ENCODE data around the gene SEPTIN12. TPM values are rescaled to one million over a fixed set of nuclear protein-coding genes. Genes with fewer than 3 reads are reported as not detected.

The SEPTIN12 gene
- total and polyA plus RNA-seq, 2 of the 8 experiments (the other 6 are each of a cell fraction or from before 2014, with no cell fraction given), result 0.24 TPM; not detected in 1

DNA sequence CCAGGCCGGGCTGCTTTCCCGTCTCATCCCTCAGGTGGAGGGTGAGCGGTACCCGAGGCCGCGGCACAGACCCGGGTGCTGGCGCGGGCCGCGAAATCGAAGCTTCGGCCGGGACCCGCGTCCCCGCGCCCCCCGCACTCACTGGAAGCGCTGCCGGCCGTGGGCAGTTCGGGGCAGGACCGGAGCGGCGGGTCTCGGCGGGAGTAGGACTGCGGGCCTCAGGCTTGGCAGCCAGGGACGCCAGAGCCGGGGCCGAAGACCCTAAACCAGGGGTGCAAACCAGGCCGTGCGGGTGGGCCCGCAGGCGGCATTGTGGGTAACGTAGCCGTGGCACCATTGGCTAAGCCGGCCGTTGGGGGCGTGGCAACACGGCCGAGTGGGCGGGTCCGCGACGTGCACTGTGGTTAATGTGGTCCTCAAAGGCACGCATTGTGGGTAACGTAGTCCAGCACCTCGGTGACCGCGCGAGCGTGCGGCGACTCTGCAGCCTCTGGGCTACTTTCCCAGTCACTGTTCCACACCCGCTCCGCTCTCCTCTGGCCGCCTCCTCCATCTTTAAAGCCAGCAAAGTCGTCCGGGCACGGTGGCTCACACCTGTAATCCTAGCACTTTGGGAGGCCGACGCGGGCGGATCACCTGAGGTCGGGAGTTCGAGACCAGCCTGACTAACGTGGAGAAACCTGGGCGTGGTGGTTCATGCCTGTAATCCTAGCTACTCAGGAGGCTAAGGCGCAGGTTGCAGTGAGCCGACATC, 21.1 kb downstream of the SEPTIN12 start, which contains the start of gene ZNF500:
ZNF500 (minus strand) TSS at position 288 of the 754 bp plus-strand sequence. CDS start 1,184 bp downstream, outside the sequence.
- Histone ChIP-seq H3K18ac (ENCODE audit: extremely low read depth, low read length) (no peak within 1 kb of the TSS), H3K4me2 (ENCODE audit: insufficient read depth in 1 of 2, low read depth in 2 of 2, low read length in 2 of 2) (peak within 1 kb of the TSS; percentile 68 to 85), H3K4ac (replicated peaks; ENCODE audit: insufficient read length, low read depth, low read length) (no peak within 1 kb of the TSS), H2BK20ac (ENCODE audit: low read length) (no peak within 1 kb of the TSS), H3K14ac (ENCODE audit: insufficient read length) (no peak within 1 kb of the TSS), H3K23me2 (ENCODE audit: low read depth, low read length) (peaks cover 13% of the 10 kb centered on the region), H3K79me2 (ENCODE audit: control insufficient read depth in 1 of 2, insufficient read depth in 2 of 2, low read length in 2 of 2) (peaks cover 0 to 15% of the 10 kb centered on the region in 2 experiments; a peak in 2 of 4 replicates), H3K27ac (ENCODE audit: low read depth, low read length) (peak within 1 kb of the TSS; percentile 72; the same call in 1 of the 2 replicates), H3K23ac (ENCODE audit: insufficient read length) (no peak within 1 kb of the TSS), H2BK12ac (ENCODE audit: low read depth, low read length) (peak within 1 kb of the TSS; percentile 75; the same call in 1 of the 2 replicates), H4K91ac (replicated peaks; ENCODE audit: insufficient read length, low read length) (no peak within 1 kb of the TSS), H2AFZ (ENCODE audit: low read length) (no peak within 1 kb of the TSS), H2BK5ac (ENCODE audit: low read depth, low read length) (peak within 1 kb of the TSS; percentile 68; the same call in 1 of the 2 replicates), H3K9me3 (ENCODE audit: insufficient read depth in 2 of 2, low read depth in 1 of 2, low read length in 1 of 2) (no peaks in the 10 kb centered on the region), H3K79me1 (ENCODE audit: low read depth, low read length) (peaks cover 5% of the 10 kb centered on the region; the same call in 1 of the 2 replicates), H4K8ac (ENCODE audit: extremely low read depth, insufficient read depth, low read length) (peak within 1 kb of the TSS; percentile 91; the same call in 1 of the 2 replicates), H3K56ac (replicated peaks; ENCODE audit: insufficient read length, low read depth, low read length) (peak within 1 kb of the TSS; percentile 59), H3K9ac (replicated peaks in 1 of 4; ENCODE audit: extremely low read depth in 1 of 4, low read depth in 3 of 4, low read length in 3 of 4) (peak within 1 kb of the TSS; percentile 62 to 90 (median 81)), H4K5ac (ENCODE audit: insufficient read length, low read depth, low read length) (peak within 1 kb of the TSS; percentile 51), H3K4me3 (ENCODE audit: extremely low read depth in 1 of 4, insufficient read depth in 2 of 4, low read depth in 3 of 4, low read length in 4 of 4) (peak within 1 kb of the TSS; percentile 75 to 99 (median 86)), H3K27me3 (replicated peaks in 1 of 4; ENCODE audit: control insufficient read depth in 3 of 4, extremely low read depth in 1 of 4, insufficient read depth in 3 of 4, low read length in 3 of 4) (no peaks in the 10 kb centered on the region), H2BK15ac (ENCODE audit: low read length) (no peak within 1 kb of the TSS), H2AK5ac (ENCODE audit: low read depth, low read length) (no peak within 1 kb of the TSS), H3K36me3 (ENCODE audit: control insufficient read depth in 2 of 4, insufficient read depth in 4 of 4, low read length in 3 of 4) (peaks cover 3 to 5% (median 4%) of the 10 kb centered on the region in 4 experiments; a peak in 6 of 8 replicates), H3K4me1 (replicated peaks in 1 of 4; ENCODE audit: control insufficient read depth in 3 of 4, insufficient read depth in 4 of 4, low read length in 3 of 4) (peaks cover 0 to 3% (median 1%) of the 10 kb centered on the region in 4 experiments; a peak in 2 of 7 replicates), H4K20me1 (replicated peaks in 1 of 2; ENCODE audit: control insufficient read depth in 1 of 2, insufficient read depth in 2 of 2, low read length in 2 of 2) (peaks cover 2 to 7% of the 10 kb centered on the region in 2 experiments), H2BK120ac (replicated peaks; ENCODE audit: low read depth, low read length) (no peak within 1 kb of the TSS)
- WGBS, 2 experiments (ENCODE audit: extremely low coverage in 1 of 2, insufficient coverage in 1 of 2, insufficient read length in 1 of 2, insufficient replicate concordance in 2 of 2, low coverage in 1 of 2, low lambda C conversion rate in 2 of 2, missing lambda C conversion rate in 1 of 2), result 7% methylated on average over 60 of the region's 72 CpGs; no CpG with 5 or more reads in 1 of the 2 experiments
- CTCF ChIA-PET (ENCODE audit: partially characterized antibody), result interaction anchor here (0.7 to 1.2 kb wide), 2 partner anchors 32 to 408 kb away, joined by 3 read pairs; no protein-coding TSS in a partner anchor
- DNase-seq (ENCODE audit: low read depth in 1 of 2, low spot score in 2 of 2) (peak; percentile 91 to 100), FAIRE-seq (peak; percentile 81)
- POLR2A ChIA-PET (ENCODE audit: partially characterized antibody), result interaction anchor here (0.7 to 2.0 kb wide), 11 partner anchors 11 to 176 kb away, joined by 3 to 8 read pairs (median 3); partner anchors contain the start of genes ANKS3, DNAAF8, NUDT16L1 and UBALD1
- TF ChIP-seq, protein P1, sequence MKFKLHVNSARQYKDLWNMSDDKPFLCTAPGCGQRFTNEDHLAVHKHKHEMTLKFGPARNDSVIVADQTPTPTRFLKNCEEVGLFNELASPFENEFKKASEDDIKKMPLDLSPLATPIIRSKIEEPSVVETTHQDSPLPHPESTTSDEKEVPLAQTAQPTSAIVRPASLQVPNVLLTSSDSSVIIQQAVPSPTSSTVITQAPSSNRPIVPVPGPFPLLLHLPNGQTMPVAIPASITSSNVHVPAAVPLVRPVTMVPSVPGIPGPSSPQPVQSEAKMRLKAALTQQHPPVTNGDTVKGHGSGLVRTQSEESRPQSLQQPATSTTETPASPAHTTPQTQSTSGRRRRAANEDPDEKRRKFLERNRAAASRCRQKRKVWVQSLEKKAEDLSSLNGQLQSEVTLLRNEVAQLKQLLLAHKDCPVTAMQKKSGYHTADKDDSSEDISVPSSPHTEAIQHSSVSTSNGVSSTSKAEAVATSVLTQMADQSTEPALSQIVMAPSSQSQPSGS (IDR thresholded peaks at IDR 0.05; ENCODE audit: low read length), result no peak
- TF ChIP-seq BACH1 (IDR thresholded peaks at IDR 0.05; ENCODE audit: low read length), result no peak
- peak; percentile 85 for TF ChIP-seq KDM4A (IDR thresholded peaks at IDR 0.05; ENCODE audit: low read depth, low read length, severe bottlenecking)
- TF ChIP-seq SIX5 (IDR thresholded peaks at IDR 0.05; ENCODE audit: low read depth, low read length), result peak; percentile 87
- TF ChIP-seq EP300 (IDR thresholded peaks at IDR 0.05; ENCODE audit: borderline replicate concordance in 1 of 2, low read depth in 2 of 2, low read length in 2 of 2), result no peak
- TF ChIP-seq CREB1 (IDR thresholded peaks at IDR 0.05), result peak; percentile 84
- peak in 1 of 2 experiments; percentile 45; a peak in 2 of 4 replicates for TF ChIP-seq SIN3A (conservative IDR thresholded peaks at IDR 0.05 in 1 of 2, IDR thresholded peaks at IDR 0.05 in 1 of 2; ENCODE audit: low read depth in 1 of 2, low read length in 2 of 2)
- TF ChIP-seq SIRT6 (IDR thresholded peaks at IDR 0.05; ENCODE audit: low read length), result no peak
- no peak for TF ChIP-seq RAD21 (IDR thresholded peaks at IDR 0.05 in 1 of 2, conservative IDR thresholded peaks at IDR 0.05 in 1 of 2; ENCODE audit: low read depth in 2 of 2, low read length in 2 of 2)

Measured in H1 (cell line).